GM21786 (cell line): ENCODE data around the gene PPFIA3.
A peak's percentile ranks its signal among the peaks of the same experiment; 100 is the strongest.
"Not testable (repeated sequence)": the region's sequence is repeated elsewhere in the genome, so short reads cannot be mapped to it uniquely, and the experiment has no call there.

Experiments
- ATAC-seq: cut with Tn5 transposase; IDR thresholded peaks from one replicate; pipeline ENCODE4 v1.9.1; 2021; ENCODE audit not compliant: unreplicated experiment

PPFIA3 gene

DNA sequence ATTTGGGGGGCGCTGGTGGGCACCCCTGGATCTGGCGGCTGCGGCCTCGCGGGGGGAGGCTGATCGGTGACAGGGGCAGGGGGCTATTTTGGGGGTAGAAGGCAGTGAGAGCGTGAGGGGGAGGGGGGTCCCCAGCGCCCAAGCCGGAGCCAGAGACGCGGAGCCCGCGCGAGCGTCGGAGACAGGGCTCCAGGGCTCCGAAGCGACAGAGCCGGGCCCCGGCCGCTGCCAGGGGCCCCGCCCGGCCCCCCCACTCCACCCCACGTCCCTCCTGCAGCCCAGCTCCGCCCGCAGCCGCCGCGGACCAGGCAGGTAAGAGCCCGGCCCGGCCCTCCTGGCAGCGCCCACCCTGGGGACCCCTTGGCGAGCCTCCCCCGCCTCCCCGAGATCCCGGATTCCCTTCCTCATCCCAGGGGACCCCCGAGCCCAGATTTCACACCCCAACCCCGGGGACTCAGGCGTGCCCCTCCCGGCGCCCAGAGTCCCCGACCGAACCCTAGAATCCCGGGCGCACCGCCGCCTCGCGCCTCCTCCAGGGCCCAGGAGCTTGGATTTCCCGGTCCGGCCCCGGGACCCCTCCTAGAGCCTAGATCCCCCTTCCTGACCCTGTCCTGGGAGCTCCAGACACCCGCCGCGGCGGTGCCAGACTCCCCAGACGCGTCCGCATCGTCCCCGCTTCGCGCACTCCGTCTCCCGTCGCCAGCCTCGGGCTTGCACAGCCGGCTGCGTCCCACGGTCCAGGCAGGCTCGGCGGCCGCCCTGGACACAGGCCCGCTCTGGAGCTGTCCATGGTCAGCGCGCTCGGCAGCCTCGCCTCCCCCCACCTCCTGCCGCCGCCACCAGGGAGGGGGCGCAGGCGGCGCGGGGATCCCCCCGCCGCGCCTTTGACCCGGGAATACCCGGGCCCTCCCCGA, at the start of gene PPFIA3:
PPFIA3 (plus strand) TSS at position 134 of the 914 bp plus-strand sequence. CDS start 8,330 bp downstream, outside the sequence.
- no peak for ATAC-seq

DNA sequence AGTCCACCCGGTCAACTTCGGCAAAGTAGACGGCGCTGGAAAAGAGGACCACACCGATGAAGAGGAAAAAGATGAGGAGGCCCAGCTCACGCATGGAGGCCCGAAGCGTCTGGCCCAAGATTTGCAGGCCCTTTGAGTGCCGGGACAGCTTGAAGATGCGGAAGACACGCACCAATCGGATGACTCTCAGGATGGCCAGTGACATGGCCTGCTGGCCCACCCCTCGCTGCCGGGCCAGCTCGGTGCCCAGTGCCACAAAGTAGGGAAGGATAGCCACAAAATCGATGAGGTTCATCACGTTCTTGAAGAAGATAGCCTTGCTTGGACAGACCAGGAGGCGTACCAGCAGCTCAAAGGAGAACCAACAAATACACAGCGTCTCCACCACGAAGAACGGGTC, 48.9 kb upstream of the PPFIA3 start:
- ATAC-seq: no peak

GRCh38 chr19:49071860-49072547, 47.3 kb upstream of the PPFIA3 start:
- ATAC-seq: no peak

GRCh38 chr19:49073514-49074378, 45.6 kb upstream of the PPFIA3 start:
- ATAC-seq: no peak

DNA sequence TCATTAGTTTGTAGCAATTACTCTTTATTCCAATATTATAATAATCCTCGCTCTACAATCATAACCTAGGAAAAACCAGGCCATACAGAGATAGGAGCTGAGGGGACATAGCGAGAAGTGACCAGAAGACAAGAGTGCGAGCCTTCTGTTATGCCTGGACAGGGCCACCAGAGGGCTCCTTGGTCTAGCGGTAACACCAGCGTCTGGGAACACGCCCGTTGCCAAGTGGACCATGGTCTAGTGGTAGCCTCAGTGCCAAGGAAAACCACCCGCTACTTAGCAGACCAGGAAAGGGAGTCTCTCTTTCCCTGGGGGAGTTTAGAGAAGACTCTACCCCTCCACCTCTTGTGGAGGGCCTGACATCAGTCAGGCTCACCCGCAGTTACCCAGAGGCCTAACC, 44.5 kb upstream of the PPFIA3 start:
- not testable (repeated sequence) for ATAC-seq

DNA sequence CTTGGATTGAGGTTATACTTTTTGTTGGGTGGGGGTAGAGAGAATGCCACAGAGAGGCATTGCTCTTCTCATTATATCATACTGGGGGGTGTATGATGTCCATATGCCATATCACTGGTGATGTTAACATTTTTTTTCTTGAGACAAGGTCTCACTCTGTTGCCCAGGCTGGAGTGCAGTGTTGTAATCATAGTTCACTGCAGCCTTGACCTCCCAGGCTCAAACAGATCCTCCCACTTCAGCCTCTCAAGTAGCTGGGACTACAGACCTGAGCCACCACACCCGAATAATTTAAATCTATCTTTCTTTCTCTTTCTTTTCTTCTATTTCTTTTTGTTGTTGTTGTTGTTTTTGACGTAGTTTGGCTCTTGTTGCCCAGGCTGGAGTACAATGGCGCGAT, 39.0 kb upstream of the PPFIA3 start:
- ATAC-seq: no peak

GRCh38 chr19:49081273-49081672, 38.1 kb upstream of the PPFIA3 start:
- no peak for ATAC-seq

DNA sequence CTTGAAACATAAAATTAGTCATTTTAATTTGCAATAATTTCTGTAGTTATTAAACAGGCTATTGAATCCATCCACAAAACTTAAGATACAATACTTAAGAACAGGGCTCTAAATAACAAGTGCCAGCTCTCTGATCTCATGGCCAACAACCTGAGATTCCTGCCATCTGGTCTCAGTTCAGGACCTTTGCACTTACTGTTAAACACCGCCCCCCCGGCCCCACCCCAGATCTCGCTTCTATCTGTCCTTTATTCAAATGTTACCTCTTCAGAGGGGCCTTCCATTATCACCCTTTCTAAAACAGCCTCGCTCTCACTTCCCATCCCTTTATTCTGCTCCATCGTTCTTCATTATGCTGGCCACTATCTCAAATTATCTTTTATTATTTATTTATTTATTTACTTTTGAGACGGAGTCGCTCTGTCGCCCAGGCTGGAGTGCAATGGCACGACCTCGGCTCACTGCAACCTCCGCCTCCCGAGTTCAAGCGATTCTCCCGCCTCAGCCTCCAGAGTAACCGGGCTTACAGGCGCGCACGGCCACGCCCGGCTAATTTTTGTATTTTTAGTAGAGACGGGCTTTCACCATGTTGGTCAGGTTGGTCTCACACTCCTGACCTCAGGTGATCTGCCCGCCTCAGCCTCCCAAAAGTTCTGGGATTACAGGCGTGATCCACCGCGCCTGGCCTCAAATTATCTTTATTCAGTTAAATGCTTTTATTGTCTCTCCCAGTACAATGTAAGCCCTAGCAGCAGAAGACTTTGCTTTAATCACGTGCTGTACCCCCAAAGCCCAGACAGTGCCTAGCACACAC, 34.9 kb upstream of the PPFIA3 start:
- ATAC-seq: no peak

- peak; percentile 86 for ATAC-seq
Observed at GRCh38 chr19:49085020-49085867, 34.1 kb upstream of the PPFIA3 start, which contains the start of gene SNRNP70. Gene SNRNP70 (plus strand): TSS chr19:49085451. CDS start chr19:49086415, 964 bp downstream.

DNA sequence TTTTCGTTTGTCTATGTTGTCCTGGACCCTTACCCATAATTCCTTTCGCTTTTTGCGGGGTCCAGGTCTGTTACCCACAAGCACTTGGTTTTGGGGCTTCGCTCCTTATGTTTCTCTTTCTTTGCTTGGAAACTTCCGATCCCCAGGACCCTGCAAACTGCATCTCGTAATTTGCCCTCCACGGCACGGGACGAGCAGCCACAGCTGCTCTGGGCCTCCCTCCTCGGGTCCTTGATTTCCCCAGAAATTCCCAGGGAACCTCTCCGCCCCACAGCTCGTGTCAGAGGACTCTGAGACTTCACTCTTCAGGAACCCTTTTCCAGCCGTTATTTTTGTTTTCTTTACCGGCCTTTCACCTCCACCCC, 33.5 kb upstream of the PPFIA3 start:
- no peak for ATAC-seq

DNA sequence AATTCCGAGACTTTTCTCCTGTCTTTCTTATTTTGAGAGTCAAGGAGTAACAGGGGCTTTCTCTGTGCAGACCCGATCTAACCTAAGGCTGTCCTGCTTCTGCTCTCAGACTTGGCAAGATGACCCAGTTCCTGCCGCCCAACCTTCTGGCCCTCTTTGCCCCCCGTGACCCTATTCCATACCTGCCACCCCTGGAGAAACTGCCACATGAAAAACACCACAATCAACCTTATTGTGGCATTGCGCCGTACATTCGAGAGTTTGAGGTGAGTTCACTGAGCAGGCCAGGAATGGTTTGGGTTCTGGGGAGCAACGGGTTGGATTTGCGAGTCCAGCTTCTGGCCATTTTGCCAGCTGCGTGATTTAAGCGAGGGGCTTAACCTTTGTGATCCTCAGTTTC, 33.0 kb upstream of the PPFIA3 start:
- no peak for ATAC-seq

DNA sequence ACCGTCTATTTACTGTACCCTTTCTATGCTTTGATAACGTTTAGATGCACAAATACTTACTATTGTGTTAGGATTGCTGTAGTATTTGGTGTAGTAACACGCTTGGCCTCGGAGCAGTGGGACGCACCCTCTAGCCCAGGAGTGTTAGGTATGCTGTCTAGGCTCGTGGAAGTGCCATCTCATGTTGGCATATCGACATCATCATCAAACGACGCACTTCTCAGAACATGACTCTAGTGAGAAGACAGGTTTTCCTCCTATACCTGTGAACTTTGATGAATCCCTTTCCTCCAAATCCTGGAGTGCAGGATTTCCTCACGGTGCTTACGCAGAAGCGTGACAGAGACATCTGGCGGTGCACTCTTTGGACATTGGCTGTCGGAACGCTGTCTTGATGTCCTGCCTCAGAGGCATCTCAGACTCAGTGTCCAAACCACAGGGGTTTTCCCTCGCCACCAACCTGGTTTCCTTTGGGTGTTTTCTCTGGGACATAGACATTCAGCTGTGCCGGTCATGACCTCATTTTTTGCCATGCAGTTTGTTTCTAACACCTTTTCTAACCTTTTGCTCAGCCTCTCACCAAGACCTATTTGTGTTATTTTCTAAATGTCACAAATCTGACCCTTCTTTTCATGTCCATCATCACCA, 27.8 kb upstream of the PPFIA3 start:
- no peak for ATAC-seq

- ATAC-seq: no peak
Observed at GRCh38 chr19:49092686-49093085, 26.7 kb upstream of the PPFIA3 start.

GRCh38 chr19:49094505-49095482, 24.6 kb upstream of the PPFIA3 start:
- no peak for ATAC-seq

GRCh38 chr19:49097453-49098288, 21.7 kb upstream of the PPFIA3 start:
- ATAC-seq: no peak

DNA sequence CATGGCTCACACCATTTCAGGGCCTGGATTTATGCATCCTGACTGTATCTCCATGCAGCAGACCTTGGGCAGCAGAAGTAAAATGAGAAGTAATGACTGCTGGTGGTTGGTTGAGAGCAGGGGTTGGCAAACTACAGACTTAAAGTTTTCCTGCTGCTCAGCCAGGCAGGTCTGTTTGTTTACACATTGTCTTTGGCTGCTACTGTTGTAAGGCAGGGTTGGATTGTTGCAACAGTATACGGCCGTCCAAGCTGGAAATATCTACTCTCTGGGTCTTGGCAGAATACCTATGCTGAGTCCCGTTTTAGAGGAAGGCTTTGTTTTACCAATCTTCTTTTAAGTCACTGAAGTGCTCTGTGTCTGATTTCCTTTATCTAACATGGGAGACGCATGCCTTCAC, 20.5 kb upstream of the PPFIA3 start:
- ATAC-seq: no peak

DNA sequence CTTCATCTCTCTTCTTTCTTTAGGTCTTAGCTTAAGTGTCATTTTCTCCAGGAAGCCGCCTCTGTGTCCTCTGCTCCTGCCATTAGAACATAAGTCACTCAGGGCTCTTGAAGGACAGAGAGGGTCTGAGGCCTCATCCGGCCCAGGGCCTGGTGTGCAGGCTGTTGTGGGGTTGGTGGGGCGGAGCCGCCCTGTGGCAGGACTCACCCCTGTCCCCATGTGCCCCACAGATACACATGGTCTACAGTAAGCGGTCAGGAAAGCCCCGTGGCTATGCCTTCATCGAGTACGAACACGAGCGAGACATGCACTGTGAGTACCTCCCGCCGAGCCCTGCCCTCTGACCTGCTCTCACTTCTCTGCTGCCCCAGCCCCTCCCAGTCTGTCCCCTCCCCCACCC, 18.2 kb upstream of the PPFIA3 start:
- no peak for ATAC-seq
